Peyer's patch (tissue), 4 donors: ENCODE measurements around the gene IGFL2.

ENCODE experiments used
- CTCF ChIP-seq, 6 experiments: fragments of 450-650 bp in 4 of 6; fragments of 200-600 bp in 2 of 6; sonication (generic) in 1 of 6; IDR thresholded peaks; one replicate each; pipeline ENCODE4 v1.5.1; 2017 to 2019; ENCODE audit warnings: antibody characterized with exemption in 6 of 6, mild to moderate bottlenecking in 3 of 6, moderate library complexity in 1 of 6
- POLR2A ChIP-seq, 2 donors: fragments of 450-650 bp; IDR thresholded peaks; one replicate each; pipeline ENCODE4 v1.5.1; 2017; ENCODE audit warnings: antibody characterized with exemption in 2 of 2, mild to moderate bottlenecking in 2 of 2, moderate library complexity in 2 of 2

GRCh38 chr19:46155237-46155636 lies 7.2 kb downstream of the IGFL2 start:
- TF ChIP-seq CTCF (IDR thresholded peaks at IDR 0.05) (no peak), POLR2A (IDR thresholded peaks at IDR 0.05) (no peak)
